ENCODE results near the gene ALDH3B2. TPM values are rescaled to one million over a fixed set of nuclear protein-coding genes. Genes with fewer than 3 reads are reported as not detected.

ALDH3B2 gene
- total and polyA plus RNA-seq, 2 experiments from 2014 or later = not detected

DNA sequence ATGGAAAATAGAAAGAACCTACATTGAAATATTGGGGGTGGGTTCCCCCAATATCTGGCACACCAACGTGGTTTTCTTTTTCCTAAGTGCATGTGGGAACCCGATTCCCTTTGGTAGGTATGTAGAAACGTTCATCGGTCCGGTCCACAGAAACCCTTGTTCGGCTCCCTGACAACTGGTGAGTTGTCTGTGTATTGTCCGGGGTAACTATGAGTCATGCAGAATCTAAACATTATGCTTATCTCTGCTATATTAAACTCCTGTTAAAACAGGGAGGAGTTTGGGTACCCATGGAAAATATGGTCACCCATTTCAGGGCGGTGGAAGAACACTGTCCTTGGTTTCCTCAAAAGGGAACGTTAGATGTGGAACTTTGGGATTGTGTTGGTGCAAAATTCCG is 25.1 kb upstream of the ALDH3B2 start (continued):
- TF ChIP-seq STAT1 (IDR thresholded peaks at IDR 0.05; ENCODE audit: unreplicated experiment) = no peak
- TF ChIP-seq JUNB (IDR thresholded peaks at IDR 0.05; ENCODE audit: unreplicated experiment) = no peak
- TF ChIP-seq, protein P1, sequence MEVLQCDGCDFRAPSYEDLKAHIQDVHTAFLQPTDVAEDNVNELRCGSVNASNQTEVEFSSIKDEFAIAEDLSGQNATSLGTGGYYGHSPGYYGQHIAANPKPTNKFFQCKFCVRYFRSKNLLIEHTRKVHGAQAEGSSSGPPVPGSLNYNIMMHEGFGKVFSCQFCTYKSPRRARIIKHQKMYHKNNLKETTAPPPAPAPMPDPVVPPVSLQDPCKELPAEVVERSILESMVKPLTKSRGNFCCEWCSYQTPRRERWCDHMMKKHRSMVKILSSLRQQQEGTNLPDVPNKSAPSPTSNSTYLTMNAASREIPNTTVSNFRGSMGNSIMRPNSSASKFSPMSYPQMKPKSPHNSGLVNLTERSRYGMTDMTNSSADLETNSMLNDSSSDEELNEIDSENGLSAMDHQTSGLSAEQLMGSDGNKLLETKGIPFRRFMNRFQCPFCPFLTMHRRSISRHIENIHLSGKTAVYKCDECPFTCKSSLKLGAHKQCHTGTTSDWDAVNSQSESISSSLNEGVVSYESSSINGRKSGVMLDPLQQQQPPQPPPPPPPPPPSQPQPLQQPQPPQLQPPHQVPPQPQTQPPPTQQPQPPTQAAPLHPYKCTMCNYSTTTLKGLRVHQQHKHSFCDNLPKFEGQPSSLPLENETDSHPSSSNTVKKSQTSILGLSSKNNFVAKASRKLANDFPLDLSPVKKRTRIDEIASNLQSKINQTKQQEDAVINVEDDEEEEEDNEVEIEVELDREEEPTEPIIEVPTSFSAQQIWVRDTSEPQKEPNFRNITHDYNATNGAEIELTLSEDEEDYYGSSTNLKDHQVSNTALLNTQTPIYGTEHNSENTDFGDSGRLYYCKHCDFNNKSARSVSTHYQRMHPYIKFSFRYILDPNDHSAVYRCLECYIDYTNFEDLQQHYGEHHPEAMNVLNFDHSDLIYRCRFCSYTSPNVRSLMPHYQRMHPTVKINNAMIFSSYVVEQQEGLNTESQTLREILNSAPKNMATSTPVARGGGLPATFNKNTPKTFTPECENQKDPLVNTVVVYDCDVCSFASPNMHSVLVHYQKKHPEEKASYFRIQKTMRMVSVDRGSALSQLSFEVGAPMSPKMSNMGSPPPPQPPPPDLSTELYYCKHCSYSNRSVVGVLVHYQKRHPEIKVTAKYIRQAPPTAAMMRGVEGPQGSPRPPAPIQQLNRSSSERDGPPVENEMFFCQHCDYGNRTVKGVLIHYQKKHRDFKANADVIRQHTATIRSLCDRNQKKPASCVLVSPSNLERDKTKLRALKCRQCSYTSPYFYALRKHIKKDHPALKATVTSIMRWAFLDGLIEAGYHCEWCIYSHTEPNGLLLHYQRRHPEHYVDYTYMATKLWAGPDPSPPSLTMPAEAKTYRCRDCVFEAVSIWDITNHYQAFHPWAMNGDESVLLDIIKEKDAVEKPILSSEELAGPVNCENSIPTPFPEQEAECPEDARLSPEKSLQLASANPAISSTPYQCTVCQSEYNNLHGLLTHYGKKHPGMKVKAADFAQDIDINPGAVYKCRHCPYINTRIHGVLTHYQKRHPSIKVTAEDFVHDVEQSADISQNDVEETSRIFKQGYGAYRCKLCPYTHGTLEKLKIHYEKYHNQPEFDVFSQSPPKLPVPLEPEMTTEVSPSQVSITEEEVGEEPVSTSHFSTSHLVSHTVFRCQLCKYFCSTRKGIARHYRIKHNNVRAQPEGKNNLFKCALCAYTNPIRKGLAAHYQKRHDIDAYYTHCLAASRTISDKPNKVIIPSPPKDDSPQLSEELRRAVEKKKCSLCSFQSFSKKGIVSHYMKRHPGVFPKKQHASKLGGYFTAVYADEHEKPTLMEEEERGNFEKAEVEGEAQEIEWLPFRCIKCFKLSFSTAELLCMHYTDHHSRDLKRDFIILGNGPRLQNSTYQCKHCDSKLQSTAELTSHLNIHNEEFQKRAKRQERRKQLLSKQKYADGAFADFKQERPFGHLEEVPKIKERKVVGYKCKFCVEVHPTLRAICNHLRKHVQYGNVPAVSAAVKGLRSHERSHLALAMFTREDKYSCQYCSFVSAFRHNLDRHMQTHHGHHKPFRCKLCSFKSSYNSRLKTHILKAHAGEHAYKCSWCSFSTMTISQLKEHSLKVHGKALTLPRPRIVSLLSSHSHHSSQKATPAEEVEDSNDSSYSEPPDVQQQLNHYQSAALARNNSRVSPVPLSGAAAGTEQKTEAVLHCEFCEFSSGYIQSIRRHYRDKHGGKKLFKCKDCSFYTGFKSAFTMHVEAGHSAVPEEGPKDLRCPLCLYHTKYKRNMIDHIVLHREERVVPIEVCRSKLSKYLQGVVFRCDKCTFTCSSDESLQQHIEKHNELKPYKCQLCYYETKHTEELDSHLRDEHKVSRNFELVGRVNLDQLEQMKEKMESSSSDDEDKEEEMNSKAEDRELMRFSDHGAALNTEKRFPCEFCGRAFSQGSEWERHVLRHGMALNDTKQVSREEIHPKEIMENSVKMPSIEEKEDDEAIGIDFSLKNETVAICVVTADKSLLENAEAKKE (CRISPR knock-in tag; IDR thresholded peaks at IDR 0.05) = no peak

DNA sequence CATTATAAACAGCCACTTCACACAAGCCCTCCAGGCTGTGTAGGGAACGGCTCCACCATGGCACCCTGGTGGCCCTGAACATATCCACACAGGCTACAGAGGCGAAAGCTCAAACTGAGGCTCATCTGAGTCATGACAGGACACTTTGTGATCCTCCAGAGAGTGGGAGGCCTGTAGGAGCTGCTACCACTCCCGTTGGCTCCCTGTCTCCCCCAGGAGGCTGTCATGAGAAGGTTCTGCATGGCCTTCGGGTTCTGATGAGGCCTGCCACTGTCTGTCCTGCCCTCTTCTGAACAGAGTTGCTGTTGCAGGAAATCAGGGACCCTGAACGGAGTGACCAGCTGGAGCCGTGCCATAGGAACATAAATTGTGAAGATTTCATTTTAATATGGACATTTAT is 23.8 kb upstream of the ALDH3B2 start:
- DNase-seq (ENCODE audit: low spot score) = peak; percentile 54
- H3K4me1 Mint-ChIP-seq = no peaks in the 10 kb centered on the region; the same call in 2 of the 3 replicates
- Histone ChIP-seq H3K36me3 (ENCODE audit: insufficient read depth) (no peaks in the 10 kb centered on the region), H3K4me3 (no peak overlapping the region), H2AFZ (no peak overlapping the region), H3F3A (replicated peaks; ENCODE audit: low read depth) (no peaks in the 10 kb centered on the region), H3K27ac (ENCODE audit: low read depth) (no peak overlapping the region), H3K79me2 (replicated peaks; ENCODE audit: insufficient read depth) (no peaks in the 10 kb centered on the region), H3K4me1 (ENCODE audit: insufficient read depth) (0 out of 2 replicates have a peak, but pooled peaks cover 3% of the 10 kb centered on the region), H3K9me2 (ENCODE audit: insufficient read depth) (no peaks in the 10 kb centered on the region), H3K4me2 (no peak overlapping the region), H4K20me1 (replicated peaks; ENCODE audit: insufficient read depth) (no peaks in the 10 kb centered on the region), H3K27me3 (ENCODE audit: insufficient read depth) (no peaks in the 10 kb centered on the region)
- TF ChIP-seq JUNB (IDR thresholded peaks at IDR 0.05; ENCODE audit: unreplicated experiment) (no peak), CTCF (conservative IDR thresholded peaks at IDR 0.05; ENCODE audit: low read depth in 2 of 2) (peak; percentile 43 to 54), ZNF114 (CRISPR knock-in tag; IDR thresholded peaks at IDR 0.05) (no peak), CREB1 (CRISPR knock-in tag; IDR thresholded peaks at IDR 0.05; ENCODE audit: low read depth) (no peak), NANOG (IDR thresholded peaks at IDR 0.05; ENCODE audit: borderline replicate concordance) (no peak)
- TF ChIP-seq, protein P1 (CRISPR knock-in tag; IDR thresholded peaks at IDR 0.05) = 0 out of 2 replicates have a peak, but pooled peaks have one; percentile 30
- ATAC-seq = peak; percentile 94
- H3K36me3 Mint-ChIP-seq (ENCODE audit: low read depth) = peaks cover 3% of the 10 kb centered on the region; the same call in 1 of the 3 replicates
- peaks cover 32% of the 10 kb centered on the region for H3K9me3 Mint-ChIP-seq
- no peak overlapping the region for H3K27ac Mint-ChIP-seq
- peaks cover 4% of the 10 kb centered on the region for H3K27me3 Mint-ChIP-seq (ENCODE audit: insufficient read depth, low read depth, poor library complexity)
- H3K4me3 Mint-ChIP-seq = no peak overlapping the region
